Tibial artery (tissue), 4 donors: Measurements from ENCODE around the gene ICA1.

Source experiments
- DNase-seq, 2 donors: peaks; one replicate each; pipeline ENCODE4 v3.0.0-alpha.2; 2019
- H3K27ac ChIP-seq, 2 donors: fragments of 200-600 bp; sonication (generic) in 1 of 2; 1 replicate in 1 of 2; 2 replicates in 1 of 2; pipeline ENCODE4 v1.5.1; 2018 to 2019; ENCODE audit warnings: mild to moderate bottlenecking in 1 of 2
- H3K27me3 ChIP-seq, 2 donors: fragments of 200-600 bp; sonication (generic) in 1 of 2; one replicate each; pipeline versions ENCODE4 v1.5.1 to v1.6.0; 2016 to 2019
- H3K36me3 ChIP-seq, 3 donors: fragments of 200-600 bp; sonication (generic) in 2 of 3; one replicate each; pipeline ENCODE4 v1.5.1; 2016 to 2019; ENCODE audit warnings: mild to moderate bottlenecking in 2 of 3
- H3K4me1 ChIP-seq, 4 donors: fragments of 200-600 bp; sonication (generic) in 2 of 4; 1 replicate in 3 of 4; 2 replicates in 1 of 4; pipeline ENCODE4 v1.5.1; 2016 to 2019
- H3K4me3 ChIP-seq, 2 donors: fragments of 200-600 bp; sonication (generic) in 1 of 2; 1 replicate in 1 of 2; 2 replicates in 1 of 2; pipeline ENCODE4 v1.5.1; 2018 to 2019; ENCODE audit warnings: mild to moderate bottlenecking in 2 of 2
- H3K9me3 ChIP-seq, 3 donors: fragments of 200-600 bp; sonication (generic) in 1 of 3; one replicate each; pipeline ENCODE4 v1.5.1; 2016 to 2019
- CTCF ChIP-seq, 2 experiments: fragments of 200-600 bp in 1 of 2; fragments of 450-650 bp in 1 of 2; IDR thresholded peaks; one replicate each; pipeline ENCODE4 v1.5.1; 2017 to 2019; ENCODE audit warnings: antibody characterized with exemption in 2 of 2, mild to moderate bottlenecking in 1 of 2, moderate library complexity in 1 of 2
- intact Hi-C: fragments of 100-400 bp; cut with DNase I; formaldehyde crosslinking; loops from one replicate; pipeline ENCODE4 v1.15.0; 2023; ENCODE audit warnings: low total_unique reads

Gene ICA1

GRCh38 chr7:8296362-8296659 lies 34.3 kb upstream of the ICA1 start:
- no peak for TF ChIP-seq CTCF (IDR thresholded peaks at IDR 0.05)
- H3K36me3 ChIP-seq = no peaks in the 10 kb centered on the region
- DNase-seq = no peak
- no peaks in the 10 kb centered on the region for H3K27me3 ChIP-seq
- H3K4me1 ChIP-seq = no peaks in the 10 kb centered on the region
- intact Hi-C loops = no loop called here
- H3K4me3 ChIP-seq = no peak overlapping the region
- no peaks in the 10 kb centered on the region for H3K9me3 ChIP-seq
- no peak overlapping the region for H3K27ac ChIP-seq

- intact Hi-C loops = no loop called here
- TF ChIP-seq CTCF (IDR thresholded peaks at IDR 0.05) = peak; percentile 52 to 65
- no peaks in the 10 kb centered on the region for H3K27me3 ChIP-seq
- H3K27ac ChIP-seq = no peak overlapping the region
- H3K36me3 ChIP-seq = no peaks in the 10 kb centered on the region
- no peak for DNase-seq
- H3K9me3 ChIP-seq = no peaks in the 10 kb centered on the region
- H3K4me1 ChIP-seq = no peaks in the 10 kb centered on the region
- H3K4me3 ChIP-seq = no peak overlapping the region
Observed at GRCh38 chr7:8295638-8296361, 33.8 kb upstream of the ICA1 start.

GRCh38 chr7:8291397-8292141 lies 29.6 kb upstream of the ICA1 start:
- no peak for DNase-seq
- H3K9me3 ChIP-seq = no peaks in the 10 kb centered on the region
- no peaks in the 10 kb centered on the region for H3K4me1 ChIP-seq
- intact Hi-C loops = no loop called here
- H3K4me3 ChIP-seq = no peak overlapping the region
- no peak for TF ChIP-seq CTCF (IDR thresholded peaks at IDR 0.05)
- no peaks in the 10 kb centered on the region for H3K27me3 ChIP-seq
- H3K36me3 ChIP-seq = no peaks in the 10 kb centered on the region
- no peak overlapping the region for H3K27ac ChIP-seq

- Histone ChIP-seq H3K9me3 (no peaks in the 10 kb centered on the region), H3K4me3 (no peak overlapping the region), H3K36me3 (no peaks in the 10 kb centered on the region), H3K27ac (no peak overlapping the region), H3K27me3 (no peaks in the 10 kb centered on the region), H3K4me1 (no peaks in the 10 kb centered on the region)
- intact Hi-C loops = no loop called here
- TF ChIP-seq CTCF (IDR thresholded peaks at IDR 0.05) = no peak
- DNase-seq = no peak
Observed at GRCh38 chr7:8290645-8291308, 28.8 kb upstream of the ICA1 start.

- intact Hi-C loops = no loop called here
- no peaks in the 10 kb centered on the region for H3K27me3 ChIP-seq
Observed at GRCh38 chr7:8286118-8286517, 24.2 kb upstream of the ICA1 start.

More at GRCh38 chr7:8286118-8286517, 24.2 kb upstream of the ICA1 start:
- no peaks in the 10 kb centered on the region for H3K36me3 ChIP-seq
- no peak overlapping the region for H3K4me3 ChIP-seq
- H3K27ac ChIP-seq = no peak overlapping the region
- no peak for DNase-seq
- H3K4me1 ChIP-seq = no peaks in the 10 kb centered on the region
- TF ChIP-seq CTCF (IDR thresholded peaks at IDR 0.05) = no peak
- no peaks in the 10 kb centered on the region for H3K9me3 ChIP-seq
